GM23338 (cell line): ENCODE results near the gene MED13. TPM values are rescaled to one million over a fixed set of nuclear protein-coding genes. Genes with fewer than 3 reads are reported as not detected.
"Not testable (repeated sequence)": the region's sequence is repeated elsewhere in the genome, so short reads cannot be mapped to it uniquely, and the experiment has no call there.

Experiments
- ATAC-seq: fragments of 200-7000 bp; cut with Tn5 transposase; 3 replicates; pipeline ENCODE4 v1.9.1; 2020
- DNase-seq: peaks from one replicate; pipeline ENCODE4 v3.0.0-alpha.2; 2015; ENCODE audit warnings: low spot score
- H2AFZ ChIP-seq: fragments of 200-600 bp; sonication (generic); 2 replicates; pipeline ENCODE4 v1.8.0; 2016; ENCODE audit warnings: antibody characterized with exemption, mild to moderate bottlenecking, moderate library complexity
- H3F3A ChIP-seq: fragments of 200-600 bp; sonication (generic); replicated peaks from 2 replicates; pipeline ENCODE4 v1.8.0; 2017; ENCODE audit warnings: antibody characterized with exemption, mixed run types, low read depth
- H3K27ac ChIP-seq: fragments of 200-600 bp; sonication (generic); 2 replicates; pipeline ENCODE4 v1.6.1; 2016; ENCODE audit warnings: low read depth
- H3K27me3 ChIP-seq: fragments of 200-600 bp; sonication (generic); 2 replicates; pipeline ENCODE4 v1.8.0; 2016; ENCODE audit warnings: mild to moderate bottlenecking, mixed run types, moderate library complexity; ENCODE audit not compliant: insufficient read depth
- H3K36me3 ChIP-seq: fragments of 200-600 bp; sonication (generic); 2 replicates; pipeline ENCODE4 v1.8.0; 2016; ENCODE audit warnings: mild to moderate bottlenecking; ENCODE audit not compliant: insufficient read depth
- H3K4me1 ChIP-seq: fragments of 200-600 bp; sonication (generic); 2 replicates; pipeline ENCODE4 v1.8.0; 2016; ENCODE audit warnings: mild to moderate bottlenecking, moderate library complexity; ENCODE audit not compliant: insufficient read depth
- H3K4me2 ChIP-seq: fragments of 200-600 bp; sonication (generic); 2 replicates; pipeline ENCODE4 v1.7.1; 2017; ENCODE audit warnings: mixed run types
- H3K4me3 ChIP-seq: fragments of 200-600 bp; sonication (generic); 2 replicates; pipeline ENCODE4 v1.6.1; 2016; ENCODE audit warnings: mixed run types
- H3K79me2 ChIP-seq: fragments of 200-600 bp; sonication (generic); replicated peaks from 2 replicates; pipeline ENCODE4 v1.8.0; 2017; ENCODE audit warnings: mild to moderate bottlenecking; ENCODE audit not compliant: insufficient read depth
- H3K9me2 ChIP-seq: fragments of 200-600 bp; sonication (generic); 2 replicates; pipeline ENCODE4 v1.8.0; 2017; ENCODE audit not compliant: insufficient read depth
- H4K20me1 ChIP-seq: fragments of 200-600 bp; sonication (generic); replicated peaks from 2 replicates; pipeline ENCODE4 v1.8.0; 2017; ENCODE audit warnings: mild to moderate bottlenecking; ENCODE audit not compliant: insufficient read depth
- H3K27ac Mint-ChIP-seq: 2 replicates; pipeline ENCODE4 v1.8.0; 2020; ENCODE audit warnings: inconsistent platforms, mild to moderate bottlenecking, moderate library complexity, mixed read lengths
- H3K27me3 Mint-ChIP-seq: 3 replicates; pipeline ENCODE4 v1.8.0; 2022; ENCODE audit warnings: low read depth, mild to moderate bottlenecking, moderate library complexity, mixed read lengths, inconsistent platforms; ENCODE audit not compliant: insufficient read depth, poor library complexity
- H3K36me3 Mint-ChIP-seq: 3 replicates; pipeline ENCODE4 v1.8.0; 2021; ENCODE audit warnings: low read depth, mild to moderate bottlenecking, inconsistent platforms, moderate library complexity, mixed read lengths
- H3K4me1 Mint-ChIP-seq: 3 replicates; pipeline ENCODE4 v1.8.0; 2020; ENCODE audit warnings: mild to moderate bottlenecking, inconsistent platforms, mixed read lengths
- H3K4me3 Mint-ChIP-seq: 3 replicates; pipeline ENCODE4 v1.8.0; 2021; ENCODE audit warnings: moderate library complexity, mild to moderate bottlenecking, inconsistent platforms, mixed read lengths
- H3K9me3 Mint-ChIP-seq: 3 replicates; pipeline ENCODE4 v1.8.0; 2020; ENCODE audit warnings: moderate library complexity, mild to moderate bottlenecking, inconsistent platforms, mixed read lengths
- CREB1 ChIP-seq: fragments of 250-450 bp; sonication (Bioruptor Pico); IDR thresholded peaks from 2 replicates; pipeline ENCODE4 v1.5.0; 2020; ENCODE audit warnings: low read depth, mild to moderate bottlenecking, moderate library complexity
- EZH2phosphoT487 ChIP-seq: fragments of 200-600 bp; sonication (generic); IDR thresholded peaks from one replicate; pipeline ENCODE4 v1.8.1; 2018; ENCODE audit warnings: antibody characterized with exemption; ENCODE audit not compliant: unreplicated experiment
- JUNB ChIP-seq: IDR thresholded peaks from one replicate; pipeline ENCODE4 v1.6.1; 2016; ENCODE audit warnings: antibody characterized with exemption; ENCODE audit not compliant: unreplicated experiment
- NANOG ChIP-seq: IDR thresholded peaks from 2 replicates; pipeline ENCODE4 v1.6.1; 2016; ENCODE audit warnings: antibody characterized with exemption, borderline replicate concordance
- ZNF114 ChIP-seq: fragments of 250-450 bp; sonication (Bioruptor Pico); IDR thresholded peaks from 2 replicates; pipeline ENCODE4 v1.5.0; 2020; ENCODE audit warnings: mild to moderate bottlenecking, moderate library complexity
- ZNF331 ChIP-seq: fragments of 250-450 bp; sonication (Bioruptor Pico); IDR thresholded peaks from 2 replicates; pipeline ENCODE4 v1.5.0; 2020; ENCODE audit warnings: low read depth, mild to moderate bottlenecking, moderate library complexity
- polyA plus RNA-seq: library from polyadenylated mRNA; unstranded; fragments of >200 nt; fragmentation: Nextera tagmentation; extraction: Ambion mirVana; gene quantifications from 2 replicates; pipeline ENCODE4 v1.2.1, GENCODE V29; 2016
- total RNA-seq: library from RNA; depleted of rRNA; stranded (reverse); fragments of >200 nt; shearing (Covaris generic); gene quantifications from 2 replicates; pipeline ENCODE4 v1.2.3, GENCODE V29; 2014; rRNA removed
- TF ChIP-seq, protein P1 (sequence below), 2 experiments: fragments of 200-600 bp in 1 of 2; sonication (generic) in 1 of 2; conservative IDR thresholded peaks; 2 replicates each; pipeline versions ENCODE4 v1.5.1 to v1.6.1; 2016 to 2017; ENCODE audit warnings: antibody characterized with exemption in 2 of 2, low read depth in 2 of 2, mild to moderate bottlenecking in 2 of 2, moderate library complexity in 1 of 2
- TF ChIP-seq, protein P2 (sequence below): IDR thresholded peaks from one replicate; pipeline ENCODE4 v1.6.1; 2018; ENCODE audit warnings: antibody characterized with exemption; ENCODE audit not compliant: unreplicated experiment

Gene MED13
- total and polyA plus RNA-seq, 2 experiments from 2014 or later = 13.0 to 45.8 TPM

DNA sequence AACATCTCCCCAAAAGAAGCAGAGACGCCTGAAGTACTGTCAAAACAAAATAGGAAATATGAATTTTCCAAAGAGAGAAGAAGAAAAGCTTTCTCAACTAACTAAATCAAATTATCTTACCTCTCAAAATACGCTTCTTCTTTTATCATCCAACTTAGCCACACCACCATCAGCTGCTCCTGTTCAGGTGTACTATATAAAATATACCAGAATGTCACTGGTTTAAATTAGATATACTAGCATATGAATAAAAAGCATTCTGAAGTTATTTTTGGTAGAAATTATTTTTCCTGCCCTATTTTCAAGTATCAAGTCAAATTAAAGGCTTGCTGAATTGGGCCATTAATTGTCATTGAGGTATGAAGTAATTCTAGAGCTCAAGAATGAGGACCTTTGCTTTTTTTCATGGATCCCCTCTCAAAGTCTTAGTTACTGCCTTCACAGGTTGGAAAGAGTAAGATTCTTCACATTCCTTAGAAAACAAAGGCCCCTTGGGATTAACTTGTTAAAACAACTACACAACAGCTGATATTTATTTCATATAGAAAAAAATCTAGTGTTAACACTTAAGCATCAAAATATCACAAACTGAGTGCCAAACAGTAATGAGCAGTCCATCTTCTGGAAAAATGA is 167.4 kb downstream of the MED13 start (continued):
- no peak for TF ChIP-seq NANOG
- no peak for TF ChIP-seq ZNF331 (CRISPR knock-in tag)
- TF ChIP-seq, protein P1, sequence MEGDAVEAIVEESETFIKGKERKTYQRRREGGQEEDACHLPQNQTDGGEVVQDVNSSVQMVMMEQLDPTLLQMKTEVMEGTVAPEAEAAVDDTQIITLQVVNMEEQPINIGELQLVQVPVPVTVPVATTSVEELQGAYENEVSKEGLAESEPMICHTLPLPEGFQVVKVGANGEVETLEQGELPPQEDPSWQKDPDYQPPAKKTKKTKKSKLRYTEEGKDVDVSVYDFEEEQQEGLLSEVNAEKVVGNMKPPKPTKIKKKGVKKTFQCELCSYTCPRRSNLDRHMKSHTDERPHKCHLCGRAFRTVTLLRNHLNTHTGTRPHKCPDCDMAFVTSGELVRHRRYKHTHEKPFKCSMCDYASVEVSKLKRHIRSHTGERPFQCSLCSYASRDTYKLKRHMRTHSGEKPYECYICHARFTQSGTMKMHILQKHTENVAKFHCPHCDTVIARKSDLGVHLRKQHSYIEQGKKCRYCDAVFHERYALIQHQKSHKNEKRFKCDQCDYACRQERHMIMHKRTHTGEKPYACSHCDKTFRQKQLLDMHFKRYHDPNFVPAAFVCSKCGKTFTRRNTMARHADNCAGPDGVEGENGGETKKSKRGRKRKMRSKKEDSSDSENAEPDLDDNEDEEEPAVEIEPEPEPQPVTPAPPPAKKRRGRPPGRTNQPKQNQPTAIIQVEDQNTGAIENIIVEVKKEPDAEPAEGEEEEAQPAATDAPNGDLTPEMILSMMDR (conservative IDR thresholded peaks at IDR 0.05; ENCODE audit: low read depth in 2 of 2) = no peak
- no peak for TF ChIP-seq CREB1 (CRISPR knock-in tag)

DNA sequence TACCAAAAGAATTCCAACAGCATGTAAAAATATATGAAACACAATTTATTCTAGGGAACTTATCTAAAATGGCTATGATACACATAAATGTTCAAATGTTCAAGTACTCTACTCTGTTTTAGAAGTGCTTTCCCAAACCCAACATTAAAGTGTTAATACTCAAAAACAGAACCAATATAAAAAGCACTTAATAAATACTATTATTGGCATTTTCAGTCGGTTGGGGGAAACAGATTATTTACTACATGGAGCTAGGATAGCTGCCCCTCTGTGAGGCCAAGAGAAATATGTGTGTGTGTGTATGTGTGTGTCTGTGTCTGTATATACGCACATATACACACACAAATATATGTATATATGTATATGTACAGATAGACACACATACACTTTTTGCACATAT is 169.7 kb downstream of the MED13 start:
- Histone ChIP-seq H3K27me3 (no peaks in the 10 kb centered on the region), H3K4me3 (no peak overlapping the region), H4K20me1 (no peaks in the 10 kb centered on the region), H3K9me2 (no peaks in the 10 kb centered on the region), H2AFZ (no peak overlapping the region), H3K4me2 (no peak overlapping the region), H3K36me3 (no peaks in the 10 kb centered on the region; the same call in none of the 2 replicates), H3K4me1 (no peaks in the 10 kb centered on the region), H3K27ac (no peak overlapping the region), H3F3A (no peaks in the 10 kb centered on the region), H3K79me2 (no peaks in the 10 kb centered on the region)
- no peak for ATAC-seq
- Mint-ChIP-seq H3K27ac (no peak overlapping the region), H3K4me1 (no peaks in the 10 kb centered on the region; the same call in 2 of the 3 replicates), H3K9me3 (no peaks in the 10 kb centered on the region), H3K27me3 (no peaks in the 10 kb centered on the region), H3K4me3 (no peak overlapping the region), H3K36me3 (peaks cover 28% of the 10 kb centered on the region)
- TF ChIP-seq ZNF331 (CRISPR knock-in tag) (no peak), EZH2phosphoT487 (no peak), JUNB (no peak), ZNF114 (CRISPR knock-in tag) (no peak)
- TF ChIP-seq, protein P2, sequence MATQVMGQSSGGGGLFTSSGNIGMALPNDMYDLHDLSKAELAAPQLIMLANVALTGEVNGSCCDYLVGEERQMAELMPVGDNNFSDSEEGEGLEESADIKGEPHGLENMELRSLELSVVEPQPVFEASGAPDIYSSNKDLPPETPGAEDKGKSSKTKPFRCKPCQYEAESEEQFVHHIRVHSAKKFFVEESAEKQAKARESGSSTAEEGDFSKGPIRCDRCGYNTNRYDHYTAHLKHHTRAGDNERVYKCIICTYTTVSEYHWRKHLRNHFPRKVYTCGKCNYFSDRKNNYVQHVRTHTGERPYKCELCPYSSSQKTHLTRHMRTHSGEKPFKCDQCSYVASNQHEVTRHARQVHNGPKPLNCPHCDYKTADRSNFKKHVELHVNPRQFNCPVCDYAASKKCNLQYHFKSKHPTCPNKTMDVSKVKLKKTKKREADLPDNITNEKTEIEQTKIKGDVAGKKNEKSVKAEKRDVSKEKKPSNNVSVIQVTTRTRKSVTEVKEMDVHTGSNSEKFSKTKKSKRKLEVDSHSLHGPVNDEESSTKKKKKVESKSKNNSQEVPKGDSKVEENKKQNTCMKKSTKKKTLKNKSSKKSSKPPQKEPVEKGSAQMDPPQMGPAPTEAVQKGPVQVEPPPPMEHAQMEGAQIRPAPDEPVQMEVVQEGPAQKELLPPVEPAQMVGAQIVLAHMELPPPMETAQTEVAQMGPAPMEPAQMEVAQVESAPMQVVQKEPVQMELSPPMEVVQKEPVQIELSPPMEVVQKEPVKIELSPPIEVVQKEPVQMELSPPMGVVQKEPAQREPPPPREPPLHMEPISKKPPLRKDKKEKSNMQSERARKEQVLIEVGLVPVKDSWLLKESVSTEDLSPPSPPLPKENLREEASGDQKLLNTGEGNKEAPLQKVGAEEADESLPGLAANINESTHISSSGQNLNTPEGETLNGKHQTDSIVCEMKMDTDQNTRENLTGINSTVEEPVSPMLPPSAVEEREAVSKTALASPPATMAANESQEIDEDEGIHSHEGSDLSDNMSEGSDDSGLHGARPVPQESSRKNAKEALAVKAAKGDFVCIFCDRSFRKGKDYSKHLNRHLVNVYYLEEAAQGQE = no peak
- no peak for DNase-seq

DNA sequence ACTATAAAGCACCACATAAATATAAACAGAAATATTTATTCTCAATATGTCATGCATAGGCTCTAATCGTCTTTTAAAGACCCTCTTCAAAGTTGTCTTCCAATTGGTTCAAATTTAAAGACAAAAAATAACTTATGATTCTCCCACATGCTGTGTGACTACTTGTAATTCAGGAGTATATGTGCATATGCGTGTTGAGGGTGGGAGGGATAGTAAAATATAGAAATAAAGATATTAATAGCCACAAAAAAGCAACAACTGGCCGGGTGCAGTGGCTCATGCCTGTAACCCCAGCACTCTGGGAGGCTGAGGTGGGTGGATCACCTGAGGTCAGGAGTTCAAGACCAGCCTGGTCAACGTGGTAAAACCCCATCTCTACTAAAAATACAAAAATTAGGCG is 170.8 kb downstream of the MED13 start:
- H4K20me1 ChIP-seq, H3K9me2 ChIP-seq, H3K4me1 Mint-ChIP-seq, H3K27ac ChIP-seq, H3K4me3 ChIP-seq, H3K27ac Mint-ChIP-seq, H3K9me3 Mint-ChIP-seq, DNase-seq, H3K4me1 ChIP-seq, H3K4me3 Mint-ChIP-seq, H3K79me2 ChIP-seq, ATAC-seq, H3K36me3 ChIP-seq, H3K4me2 ChIP-seq, H3K27me3 ChIP-seq, H3F3A ChIP-seq, H3K27me3 Mint-ChIP-seq, H2AFZ ChIP-seq: not testable (repeated sequence)
- peaks cover 23% of the 10 kb centered on the region; the same call in 2 of the 3 replicates for H3K36me3 Mint-ChIP-seq

Other genes with a start within 250 kb of the MED13 start
- gene BRIP1, start 201.8 kb downstream of the MED13 start, total RNA-seq = 23.1 and 24.2 TPM in 2 replicates
- gene BRIP1, start 201.8 kb downstream of the MED13 start, polyA plus RNA-seq = 5.5 and 8.0 TPM in 2 replicates
- gene INTS2, start 137.3 kb downstream of the MED13 start, total RNA-seq = 27.5 and 31.6 TPM in 2 replicates
- 4.9 and 5.9 TPM in 2 replicates for gene INTS2, start 137.3 kb downstream of the MED13 start, polyA plus RNA-seq